ENCODE results near the gene TLN1.

TLN1 gene

GRCh38 chr9:35732185-35732799 lies at the start of gene TLN1, which contains the start of gene CREB3:
TSS of gene TLN1 (minus strand) at chr9:35732195. CDS start at chr9:35725694, 6,501 bp downstream.
TSS of gene CREB3 (plus strand) at chr9:35732666. CDS start at chr9:35732773, 107 bp downstream.
- TF ChIP-seq CTCF (IDR thresholded peaks at IDR 0.05), result peak; percentile 32; the same call in 1 of the 2 replicates

- no peak for TF ChIP-seq CTCF (IDR thresholded peaks at IDR 0.05)
These were observed 49.1 kb upstream of the TLN1 start for GRCh38 chr9:35781066-35781465.

GRCh38 chr9:35778496-35778895 lies 46.5 kb upstream of the TLN1 start:
- no peak for TF ChIP-seq CTCF (IDR thresholded peaks at IDR 0.05)

- no peak for TF ChIP-seq CTCF (IDR thresholded peaks at IDR 0.05)
These were observed 44.0 kb upstream of the TLN1 start for GRCh38 chr9:35776018-35776417.

- no peak for TF ChIP-seq CTCF (IDR thresholded peaks at IDR 0.05)
These were observed 43.1 kb upstream of the TLN1 start for GRCh38 chr9:35774907-35775635.

- no peak for TF ChIP-seq CTCF (IDR thresholded peaks at IDR 0.05)
These were observed 39.9 kb upstream of the TLN1 start for GRCh38 chr9:35771943-35772342.

GRCh38 chr9:35771534-35771933 lies 39.5 kb upstream of the TLN1 start:
- no peak for TF ChIP-seq CTCF (IDR thresholded peaks at IDR 0.05)

All from LNCAP (cell line).